ENCODE data around the gene XXYLT1.

Gene XXYLT1

GRCh38 chr3:195080125-195080524 lies 190.8 kb downstream of the XXYLT1 start:
- no peak for TF ChIP-seq CTCF (IDR thresholded peaks at IDR 0.05; ENCODE audit: insufficient read depth, low read length, poor library complexity, severe bottlenecking)
- Histone ChIP-seq H3K4me3 (replicated peaks; ENCODE audit: low read depth, low read length) (no peak overlapping the region), H3K27me3 (replicated peaks; ENCODE audit: control insufficient read depth, insufficient read depth, low read length) (no peaks in the 10 kb centered on the region), H3K36me3 (ENCODE audit: control insufficient read depth, insufficient read depth, low read length) (no peaks in the 10 kb centered on the region)
- no peak for DNase-seq (ENCODE audit: extremely low read depth, insufficient read length)

GRCh38 chr3:195079636-195080035 lies 191.3 kb downstream of the XXYLT1 start:
- Histone ChIP-seq H3K27me3 (replicated peaks; ENCODE audit: control insufficient read depth, insufficient read depth, low read length) (no peaks in the 10 kb centered on the region), H3K36me3 (ENCODE audit: control insufficient read depth, insufficient read depth, low read length) (no peaks in the 10 kb centered on the region), H3K4me3 (replicated peaks; ENCODE audit: low read depth, low read length) (no peak overlapping the region)
- DNase-seq (ENCODE audit: extremely low read depth, insufficient read length), result no peak
- TF ChIP-seq CTCF (IDR thresholded peaks at IDR 0.05; ENCODE audit: insufficient read depth, low read length, poor library complexity, severe bottlenecking), result no peak

GRCh38 chr3:195078891-195079440 lies 192.0 kb downstream of the XXYLT1 start:
- TF ChIP-seq CTCF (IDR thresholded peaks at IDR 0.05; ENCODE audit: insufficient read depth, low read length, poor library complexity, severe bottlenecking), result no peak
- DNase-seq (ENCODE audit: extremely low read depth, insufficient read length), result no peak
- H3K27me3 ChIP-seq (replicated peaks; ENCODE audit: control insufficient read depth, insufficient read depth, low read length), result no peaks in the 10 kb centered on the region
- H3K36me3 ChIP-seq (ENCODE audit: control insufficient read depth, insufficient read depth, low read length), result no peaks in the 10 kb centered on the region
- no peak overlapping the region for H3K4me3 ChIP-seq (replicated peaks; ENCODE audit: low read depth, low read length)

GRCh38 chr3:195077611-195078540 lies 193.1 kb downstream of the XXYLT1 start:
- no peak for TF ChIP-seq CTCF (IDR thresholded peaks at IDR 0.05; ENCODE audit: insufficient read depth, low read length, poor library complexity, severe bottlenecking)
- Histone ChIP-seq H3K4me3 (replicated peaks; ENCODE audit: low read depth, low read length) (no peak overlapping the region), H3K36me3 (ENCODE audit: control insufficient read depth, insufficient read depth, low read length) (no peaks in the 10 kb centered on the region), H3K27me3 (replicated peaks; ENCODE audit: control insufficient read depth, insufficient read depth, low read length) (no peaks in the 10 kb centered on the region)
- no peak for DNase-seq (ENCODE audit: extremely low read depth, insufficient read length)

GRCh38 chr3:195076981-195077610 lies 193.9 kb downstream of the XXYLT1 start:
- Histone ChIP-seq H3K27me3 (replicated peaks; ENCODE audit: control insufficient read depth, insufficient read depth, low read length) (no peaks in the 10 kb centered on the region), H3K36me3 (ENCODE audit: control insufficient read depth, insufficient read depth, low read length) (no peaks in the 10 kb centered on the region)
- TF ChIP-seq CTCF (IDR thresholded peaks at IDR 0.05; ENCODE audit: insufficient read depth, low read length, poor library complexity, severe bottlenecking), result no peak

More at GRCh38 chr3:195076981-195077610, 193.9 kb downstream of the XXYLT1 start:
- H3K4me3 ChIP-seq (replicated peaks; ENCODE audit: low read depth, low read length), result no peak overlapping the region
- DNase-seq (ENCODE audit: extremely low read depth, insufficient read length), result no peak
